ENCODE data around the gene TTC7B. TPM values are rescaled to one million over a fixed set of nuclear protein-coding genes. Genes with fewer than 3 reads are reported as not detected.

The TTC7B gene, protein sequence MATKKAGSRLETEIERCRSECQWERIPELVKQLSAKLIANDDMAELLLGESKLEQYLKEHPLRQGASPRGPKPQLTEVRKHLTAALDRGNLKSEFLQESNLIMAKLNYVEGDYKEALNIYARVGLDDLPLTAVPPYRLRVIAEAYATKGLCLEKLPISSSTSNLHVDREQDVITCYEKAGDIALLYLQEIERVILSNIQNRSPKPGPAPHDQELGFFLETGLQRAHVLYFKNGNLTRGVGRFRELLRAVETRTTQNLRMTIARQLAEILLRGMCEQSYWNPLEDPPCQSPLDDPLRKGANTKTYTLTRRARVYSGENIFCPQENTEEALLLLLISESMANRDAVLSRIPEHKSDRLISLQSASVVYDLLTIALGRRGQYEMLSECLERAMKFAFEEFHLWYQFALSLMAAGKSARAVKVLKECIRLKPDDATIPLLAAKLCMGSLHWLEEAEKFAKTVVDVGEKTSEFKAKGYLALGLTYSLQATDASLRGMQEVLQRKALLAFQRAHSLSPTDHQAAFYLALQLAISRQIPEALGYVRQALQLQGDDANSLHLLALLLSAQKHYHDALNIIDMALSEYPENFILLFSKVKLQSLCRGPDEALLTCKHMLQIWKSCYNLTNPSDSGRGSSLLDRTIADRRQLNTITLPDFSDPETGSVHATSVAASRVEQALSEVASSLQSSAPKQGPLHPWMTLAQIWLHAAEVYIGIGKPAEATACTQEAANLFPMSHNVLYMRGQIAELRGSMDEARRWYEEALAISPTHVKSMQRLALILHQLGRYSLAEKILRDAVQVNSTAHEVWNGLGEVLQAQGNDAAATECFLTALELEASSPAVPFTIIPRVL
- total RNA-seq, result 32.8 and 39.2 TPM in 2 replicates

DNA sequence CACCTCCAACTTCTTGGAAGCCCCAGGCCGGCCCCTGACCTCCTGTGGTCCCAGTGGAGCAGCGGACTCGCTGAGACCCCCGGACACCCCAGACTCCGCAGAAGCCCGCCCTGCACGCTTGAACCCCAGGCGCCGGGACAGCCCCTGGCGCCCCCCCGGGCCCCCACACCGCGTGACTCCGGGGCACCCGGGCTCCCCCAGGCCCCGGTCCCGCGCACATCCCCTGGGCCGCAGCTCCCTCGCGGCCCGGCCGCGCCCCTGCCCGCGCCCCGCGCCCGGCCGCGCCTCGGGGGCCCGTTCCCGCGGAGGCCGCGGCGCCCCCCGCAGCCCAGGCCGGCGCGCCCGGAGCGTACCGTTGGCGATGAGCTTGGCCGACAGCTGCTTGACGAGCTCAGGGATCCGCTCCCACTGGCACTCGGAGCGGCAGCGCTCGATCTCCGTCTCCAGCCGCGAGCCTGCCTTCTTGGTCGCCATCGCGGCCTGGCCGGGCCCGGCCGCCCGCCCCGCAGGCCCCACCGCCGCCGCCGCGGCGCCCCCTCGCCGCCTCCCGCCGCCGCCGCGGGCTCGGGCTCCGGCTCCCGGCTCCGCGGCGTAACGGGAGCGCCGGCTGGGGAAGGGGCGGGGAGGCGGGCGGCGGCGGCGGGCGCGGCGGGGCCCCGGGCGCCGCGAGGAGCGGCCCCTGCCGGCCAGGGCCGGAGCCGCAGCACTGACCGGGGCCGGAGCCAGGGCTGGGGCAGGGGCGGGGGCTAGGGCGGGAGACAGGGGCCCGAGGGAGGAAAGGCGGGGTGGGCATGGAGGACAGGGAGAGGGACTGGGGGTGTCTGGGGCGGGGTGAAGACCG, at the start of gene TTC7B:
TSS of gene TTC7B (minus strand) at position 609 of the 841 bp plus-strand sequence. CDS start at position 474, 135 bp downstream.

Other genes with a start within 250 kb of the TTC7B start
- 1.6 and 3.3 TPM in 2 replicates for gene RPS6KA5, start 244.2 kb upstream of the TTC7B start, total RNA-seq